Superior temporal gyrus (tissue), 1 donor: ENCODE results near the gene GNG7.
"Not testable (repeated sequence)": the region's sequence is repeated elsewhere in the genome, so short reads cannot be mapped to it uniquely, and the experiment has no call there.

Source experiments
- DNase-seq: peaks from one replicate; pipeline ENCODE4 v3.0.0-alpha.2; 2016; ENCODE audit errors: extremely low spot score

Gene GNG7

GRCh38 chr19:2643123-2643737 lies 59.3 kb downstream of the GNG7 start:
- not testable (repeated sequence) for DNase-seq

- DNase-seq, result no peak
These were observed 61.2 kb downstream of the GNG7 start for GRCh38 chr19:2641332-2641698.

GRCh38 chr19:2640563-2641331 lies 61.7 kb downstream of the GNG7 start:
- DNase-seq, result no peak

- DNase-seq, result no peak
These were observed 62.5 kb downstream of the GNG7 start for GRCh38 chr19:2639999-2640398.

- no peak for DNase-seq
These were observed 64.0 kb downstream of the GNG7 start for GRCh38 chr19:2638417-2638940.

- peak; percentile 55 for DNase-seq
These were observed 65.4 kb downstream of the GNG7 start for GRCh38 chr19:2636897-2637683.

- DNase-seq, result no peak
These were observed 66.2 kb downstream of the GNG7 start for GRCh38 chr19:2636141-2636896.

- DNase-seq, result no peak
These were observed 67.5 kb downstream of the GNG7 start for GRCh38 chr19:2634960-2635359.

GRCh38 chr19:2634228-2634951 lies 68.1 kb downstream of the GNG7 start:
- DNase-seq, result no peak

GRCh38 chr19:2633693-2634075 lies 68.8 kb downstream of the GNG7 start:
- no peak for DNase-seq

GRCh38 chr19:2631213-2631821 lies 71.2 kb downstream of the GNG7 start:
- DNase-seq, result no peak

- no peak for DNase-seq
These were observed 72.0 kb downstream of the GNG7 start for GRCh38 chr19:2630352-2631001.

GRCh38 chr19:2629491-2630351 lies 72.8 kb downstream of the GNG7 start:
- no peak for DNase-seq

- no peak for DNase-seq
These were observed 73.9 kb downstream of the GNG7 start for GRCh38 chr19:2628597-2628996.

- no peak for DNase-seq
These were observed 74.6 kb downstream of the GNG7 start for GRCh38 chr19:2627855-2628254.

GRCh38 chr19:2627319-2627829 lies 75.1 kb downstream of the GNG7 start:
- DNase-seq, result peak; percentile 72

- DNase-seq, result no peak
These were observed 77.1 kb downstream of the GNG7 start for GRCh38 chr19:2625434-2625833.

- DNase-seq, result no peak
These were observed 77.9 kb downstream of the GNG7 start for GRCh38 chr19:2624537-2625091.

GRCh38 chr19:2623798-2624197 lies 78.7 kb downstream of the GNG7 start:
- no peak for DNase-seq
